Activated CD4-positive, CD25-positive, alpha-beta regulatory T cell treated with anti-CD3 and anti-CD28 coated beads, Interleukin-2, amount 50 U/mL, for 24 hours (primary cell): ENCODE results near the gene RAD51C.
"Not testable (repeated sequence)": the region's sequence is repeated elsewhere in the genome, so short reads cannot be mapped to it uniquely, and the experiment has no call there.

ENCODE experiments used
- ATAC-seq, 2 donors: fragments of 150-1000 bp; cut with Tn5 transposase; one replicate each; pipeline ENCODE4 v1.10.0; 2021; ENCODE audit warnings: mild to moderate bottlenecking in 1 of 2, moderate library complexity in 1 of 2

RAD51C gene

GRCh38 chr17:58684462-58684861 is 7.9 kb upstream of the RAD51C start:
- ATAC-seq, result not testable (repeated sequence)

- no peak for ATAC-seq
Observed at GRCh38 chr17:58686980-58687379, 5.4 kb upstream of the RAD51C start.

DNA sequence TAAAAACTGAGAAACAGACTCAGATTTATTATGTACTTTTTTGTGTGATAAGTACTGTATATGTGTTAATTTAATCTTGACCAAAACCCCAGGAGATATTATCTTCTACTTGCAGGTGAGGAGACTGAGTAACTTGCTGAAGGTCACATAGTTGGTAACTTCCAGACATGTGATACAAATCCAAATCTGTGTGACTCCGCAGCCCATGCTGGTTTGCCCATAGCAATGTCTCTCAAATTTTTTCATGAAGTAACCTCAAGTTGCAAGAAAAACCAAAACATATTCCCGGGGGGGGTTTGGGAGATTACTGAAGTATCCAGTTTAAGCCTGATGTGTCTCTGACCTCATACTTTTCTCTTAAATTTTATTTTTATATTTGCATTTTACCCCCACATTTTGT is 3.9 kb upstream of the RAD51C start:
- ATAC-seq, result no peak

DNA sequence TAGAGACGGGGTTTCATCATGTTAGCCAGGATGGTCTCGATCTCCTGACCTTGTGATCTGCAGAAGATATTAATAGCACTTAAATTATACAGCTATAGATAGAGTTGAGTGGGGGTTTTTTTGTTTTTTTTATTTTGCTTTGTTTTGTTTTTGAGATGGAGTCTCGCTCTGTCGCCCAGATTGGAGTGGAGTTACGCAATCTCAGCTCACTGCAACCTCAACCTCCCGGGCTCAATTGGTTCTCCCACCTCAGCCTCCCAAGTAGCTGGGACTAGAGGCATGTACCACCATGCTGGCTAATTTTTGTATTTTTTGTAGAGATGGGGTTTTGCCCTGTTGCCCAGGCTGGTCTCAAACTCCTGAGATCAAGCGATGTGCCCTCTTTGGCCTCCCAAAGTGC is 2.4 kb upstream of the RAD51C start:
- not testable (repeated sequence) for ATAC-seq

DNA sequence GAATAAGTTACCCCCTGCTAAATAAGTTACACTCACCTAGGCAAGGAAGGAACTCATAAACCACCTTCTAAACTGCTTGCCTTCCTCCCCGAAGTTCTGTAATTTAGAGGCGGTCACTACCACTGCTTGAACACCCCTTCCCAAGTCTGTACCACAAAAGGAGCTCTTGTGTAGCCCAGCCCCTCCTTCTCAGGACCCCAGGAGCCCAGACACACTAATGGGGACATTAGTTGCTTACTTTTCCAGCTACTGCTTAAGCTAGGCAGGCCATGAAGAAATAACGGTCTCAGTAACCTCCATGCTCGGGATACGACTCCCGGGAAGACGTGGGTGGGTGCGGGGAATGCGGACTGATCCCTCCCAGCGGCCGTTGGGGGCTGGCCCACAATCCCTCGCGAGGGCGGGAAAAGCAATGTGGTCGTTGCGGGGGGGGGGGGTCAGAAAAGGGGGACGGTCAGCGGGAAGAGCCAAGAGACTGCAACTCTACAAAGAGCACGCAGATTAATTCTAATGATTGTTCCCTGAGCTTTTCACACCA is 632 bp upstream of the RAD51C start, which contains the start of gene TEX14:
Gene TEX14 (minus strand): TSS at position 345 of the 538 bp plus-strand sequence. CDS start 40,044 bp downstream, outside the sequence.
- ATAC-seq, result no peak

GRCh38 chr17:58693208-58693607 is 806 bp downstream of the RAD51C start:
- no peak for ATAC-seq

GRCh38 chr17:58693751-58694150 is 1.3 kb downstream of the RAD51C start:
- no peak for ATAC-seq

DNA sequence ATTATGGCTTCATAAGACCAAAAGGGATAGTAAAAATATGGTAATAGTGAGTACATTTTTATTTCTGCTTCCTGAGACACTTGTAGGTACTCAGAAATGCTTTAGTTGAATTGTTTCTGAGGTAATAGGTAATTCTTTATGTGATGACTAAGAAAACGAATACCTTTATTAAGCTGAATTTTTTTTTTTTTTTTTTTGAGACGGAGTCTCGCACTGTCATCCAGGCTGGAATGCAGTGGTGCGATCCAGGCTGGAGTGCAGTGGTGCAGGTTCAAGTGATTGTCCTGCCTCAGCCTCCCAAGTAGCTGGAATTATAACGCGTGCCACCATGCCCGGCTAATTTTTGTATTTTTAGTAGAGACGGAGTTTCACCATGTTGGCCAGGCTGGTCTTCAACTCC is 1.9 kb downstream of the RAD51C start:
- no peak for ATAC-seq

- no peak for ATAC-seq
Observed at GRCh38 chr17:58694826-58695225, 2.4 kb downstream of the RAD51C start.

GRCh38 chr17:58699771-58700170 is 7.4 kb downstream of the RAD51C start:
- ATAC-seq, result no peak

- peak; percentile 61 to 71 for ATAC-seq
Observed at GRCh38 chr17:58702045-58702476, 9.7 kb downstream of the RAD51C start.

GRCh38 chr17:58702708-58703107 is 10.3 kb downstream of the RAD51C start:
- ATAC-seq, result no peak

- peak in 1 of 2 donors; percentile 50 for ATAC-seq
Observed at GRCh38 chr17:58703137-58703915, 10.9 kb downstream of the RAD51C start.

GRCh38 chr17:58703916-58704286 is 11.5 kb downstream of the RAD51C start:
- ATAC-seq, result no peak

DNA sequence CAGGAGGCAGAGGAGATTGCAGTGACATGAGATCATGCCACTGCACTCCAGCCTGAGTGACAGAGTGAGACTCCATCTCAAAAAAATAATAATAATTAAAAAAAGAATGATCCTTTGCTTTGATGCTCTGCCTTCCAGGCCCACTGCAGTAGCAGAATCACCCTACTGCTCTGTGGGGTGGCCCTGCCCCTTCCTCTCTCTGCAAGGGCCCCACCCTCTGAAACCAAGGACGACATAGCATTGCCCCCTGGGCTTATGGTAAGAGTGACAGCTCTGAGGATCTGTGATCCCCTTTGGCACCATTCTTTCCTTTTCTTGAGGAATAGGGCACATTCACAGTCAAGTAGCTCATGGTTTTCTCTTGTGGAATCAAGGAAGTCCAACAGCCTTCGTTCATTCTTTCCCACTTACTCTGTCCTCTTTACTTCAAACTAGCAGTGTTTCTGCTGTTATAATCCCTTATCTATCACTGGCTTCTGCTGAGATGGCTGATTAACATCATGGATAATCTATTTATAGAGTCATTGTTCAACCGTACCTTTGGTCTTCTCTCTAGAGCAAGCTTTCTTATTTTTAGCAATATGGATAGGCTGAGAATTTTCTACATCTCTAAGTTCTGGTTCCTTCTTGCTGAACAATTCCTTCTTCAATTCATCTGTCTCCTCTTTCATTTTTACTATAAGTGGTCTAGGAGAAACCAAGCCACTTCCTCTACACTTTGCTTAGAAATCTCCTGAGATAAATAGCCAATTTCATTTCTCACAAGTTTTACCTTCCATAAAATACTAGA is 14.1 kb downstream of the RAD51C start:
- no peak for ATAC-seq

DNA sequence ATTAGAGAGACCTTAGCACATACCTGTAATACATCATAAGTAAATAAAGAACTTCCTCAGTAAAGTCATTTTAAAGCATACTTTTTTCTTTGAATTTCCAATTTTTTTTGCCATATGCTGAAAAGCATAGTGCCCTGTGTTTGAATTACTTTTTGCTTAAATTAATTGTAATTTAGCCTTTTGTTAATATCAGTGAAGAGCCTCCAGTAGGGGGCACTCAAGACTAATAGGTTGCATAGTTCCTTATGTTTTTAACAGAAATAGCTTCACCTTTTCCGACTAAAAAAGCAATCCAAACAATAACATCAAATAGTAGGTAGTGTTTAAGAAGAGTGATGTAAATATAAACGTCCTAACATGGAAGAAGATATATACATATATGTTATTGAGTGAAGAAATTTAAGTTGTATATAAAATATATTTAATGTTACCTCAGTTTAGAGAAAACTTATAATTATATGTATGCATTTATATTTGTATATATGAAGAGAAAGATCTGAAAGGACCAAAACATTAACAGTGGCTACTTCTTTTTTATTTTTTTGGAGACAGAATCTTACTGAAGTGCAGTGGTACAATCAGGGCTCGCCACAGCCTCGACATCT is 18.6 kb downstream of the RAD51C start:
- ATAC-seq, result no peak

DNA sequence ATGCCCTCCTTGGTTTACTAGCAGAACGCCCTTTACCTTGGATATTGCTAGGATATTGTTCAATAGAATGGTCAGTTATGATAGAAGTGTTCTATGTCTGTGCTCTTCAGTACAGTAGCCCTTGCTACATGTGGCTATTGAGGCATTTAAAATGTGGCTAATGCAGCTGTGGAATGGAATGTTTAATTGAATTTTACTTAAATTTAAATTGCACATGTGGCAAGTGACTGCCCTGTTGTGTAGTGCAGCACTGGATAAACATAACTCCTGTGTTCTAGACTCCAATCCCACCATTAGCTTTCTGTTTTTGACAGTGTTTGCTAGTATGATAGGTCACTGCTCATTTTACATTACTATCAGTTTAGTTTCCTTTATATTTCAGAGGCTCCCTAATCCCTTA is 29.9 kb downstream of the RAD51C start:
- ATAC-seq, result no peak

DNA sequence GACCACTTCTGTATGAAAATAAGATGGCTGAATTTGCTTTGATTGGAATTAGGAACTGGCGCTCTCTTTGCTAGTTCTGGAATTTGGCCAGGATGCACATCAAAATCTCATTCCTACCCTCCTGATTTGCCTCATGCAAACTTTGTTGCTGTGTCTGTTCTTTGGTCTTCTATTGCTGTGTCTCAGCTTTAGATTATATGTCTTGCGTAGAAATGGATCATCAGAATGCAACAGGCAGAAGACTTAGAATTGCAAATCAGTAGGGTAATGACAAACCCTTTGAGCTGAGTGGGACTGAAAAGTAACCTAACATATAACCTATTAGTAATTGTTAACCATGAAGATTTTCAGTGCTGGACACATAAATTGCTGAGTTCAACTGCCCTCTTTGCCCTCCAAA is 30.3 kb downstream of the RAD51C start:
- no peak for ATAC-seq

GRCh38 chr17:58728798-58729197 is 36.4 kb downstream of the RAD51C start:
- no peak for ATAC-seq

GRCh38 chr17:58730937-58731336 is 38.5 kb downstream of the RAD51C start:
- ATAC-seq, result no peak

- no peak for ATAC-seq
Observed at GRCh38 chr17:58734040-58734439, 41.6 kb downstream of the RAD51C start.

GRCh38 chr17:58734811-58735210 is 42.4 kb downstream of the RAD51C start:
- ATAC-seq, result no peak

- no peak for ATAC-seq
Observed at GRCh38 chr17:58741121-58741625, 48.8 kb downstream of the RAD51C start.
